HG03175 (cell line): ENCODE data around the gene KCTD7.
A peak's percentile ranks its signal among the peaks of the same experiment; 100 is the strongest.
"Not testable (repeated sequence)": the region's sequence is repeated elsewhere in the genome, so short reads cannot be mapped to it uniquely, and the experiment has no call there.

Experiments used
- ATAC-seq: cut with Tn5 transposase; IDR thresholded peaks from one replicate; pipeline ENCODE4 v1.9.1; 2021; ENCODE audit warnings: mild to moderate bottlenecking, moderate library complexity; ENCODE audit not compliant: unreplicated experiment

Gene KCTD7

DNA sequence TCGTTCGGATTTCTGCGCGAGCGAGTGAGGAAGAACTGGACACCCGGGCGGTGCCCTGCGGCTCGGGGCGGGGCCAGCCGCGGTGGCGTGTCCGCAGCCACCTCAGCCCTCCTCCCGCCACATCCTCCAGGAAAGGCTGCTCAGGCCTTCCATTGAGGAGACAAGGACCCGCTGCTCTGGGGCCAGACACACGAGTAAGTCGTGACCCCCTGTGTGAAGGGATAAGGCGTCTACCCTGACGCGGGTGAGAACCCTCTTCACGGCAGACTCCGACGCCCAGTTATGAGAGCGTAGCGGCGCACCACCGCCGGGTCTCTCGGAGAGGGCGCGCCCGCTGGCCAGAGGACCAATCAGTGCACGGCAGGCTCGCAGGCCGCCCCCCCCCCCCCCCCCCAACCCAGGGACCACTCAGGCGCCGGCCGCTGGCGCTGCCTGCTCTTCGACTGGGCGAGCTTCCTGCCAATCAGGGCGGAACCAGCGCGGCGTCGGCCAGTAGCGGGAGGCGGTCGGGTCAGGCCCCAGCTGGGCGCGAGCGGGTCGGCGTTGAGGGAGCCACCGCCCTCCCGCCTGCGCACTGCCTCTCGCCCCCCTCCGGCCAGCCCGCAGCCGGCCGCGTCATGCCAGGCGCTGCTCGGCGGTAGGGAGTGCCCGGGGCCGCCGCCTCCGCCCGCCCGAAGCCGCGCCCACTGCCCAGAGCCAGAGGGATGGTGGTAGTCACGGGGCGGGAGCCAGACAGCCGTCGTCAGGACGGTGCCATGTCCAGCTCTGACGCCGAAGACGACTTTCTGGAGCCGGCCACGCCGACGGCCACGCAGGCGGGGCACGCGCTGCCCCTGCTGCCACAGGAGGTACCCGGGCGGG is at the start of gene KCTD7:
TSS of gene KCTD7 (plus strand) at position 521 of the 861 bp plus-strand sequence. CDS start at position 705, 184 bp downstream.
- peak; percentile 90 for ATAC-seq

DNA sequence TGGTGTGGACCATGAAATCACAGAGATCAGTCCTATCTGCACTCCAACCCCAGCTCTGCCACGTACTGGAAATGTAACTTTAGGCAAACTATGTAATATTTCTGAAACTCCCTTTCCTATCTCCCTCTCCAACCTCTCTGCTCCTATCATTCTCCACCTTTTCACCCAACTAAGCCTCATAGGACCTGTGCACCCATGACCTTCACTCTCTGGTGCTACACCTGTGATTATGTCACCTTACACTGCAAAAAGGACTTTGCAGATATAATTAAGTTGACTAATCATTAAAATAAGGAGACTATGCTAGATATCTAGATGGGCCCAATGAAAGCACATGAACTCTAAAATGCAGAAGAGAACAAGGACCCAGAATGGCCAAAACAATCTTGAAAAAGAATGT is 48.3 kb upstream of the KCTD7 start:
- ATAC-seq, result not testable (repeated sequence)

DNA sequence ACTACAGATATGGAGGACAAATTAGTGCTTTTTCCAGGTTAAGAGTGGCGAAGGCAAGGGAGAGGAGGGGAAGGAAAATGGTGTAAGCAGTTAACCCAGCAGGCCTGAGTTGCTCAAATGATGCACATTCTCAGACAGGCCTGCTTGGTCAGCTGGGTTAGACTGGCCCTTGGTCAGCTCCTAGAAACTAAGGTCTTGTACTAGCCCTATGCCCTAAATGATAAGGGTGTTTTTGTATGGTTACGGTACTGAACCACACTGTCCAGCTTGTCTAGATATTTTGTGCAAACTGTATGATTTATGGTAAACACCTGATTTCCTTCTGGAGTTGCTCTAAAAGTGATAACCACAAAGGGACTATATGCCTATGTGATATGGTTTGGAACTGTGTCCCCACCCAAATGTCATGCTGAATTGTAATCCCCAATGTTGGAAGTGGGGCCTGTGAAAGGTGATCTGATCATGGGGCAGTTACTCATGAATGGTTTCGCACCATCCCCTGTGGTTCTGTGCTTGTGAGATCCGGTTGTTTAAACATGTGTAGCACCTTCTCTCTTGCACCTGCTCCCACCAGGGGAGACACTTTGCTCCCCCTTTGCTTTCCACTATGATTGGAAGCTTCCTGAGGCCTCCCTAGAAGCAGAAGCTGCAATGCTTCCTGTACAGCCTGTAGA is 45.7 kb upstream of the KCTD7 start:
- ATAC-seq, result not testable (repeated sequence)

DNA sequence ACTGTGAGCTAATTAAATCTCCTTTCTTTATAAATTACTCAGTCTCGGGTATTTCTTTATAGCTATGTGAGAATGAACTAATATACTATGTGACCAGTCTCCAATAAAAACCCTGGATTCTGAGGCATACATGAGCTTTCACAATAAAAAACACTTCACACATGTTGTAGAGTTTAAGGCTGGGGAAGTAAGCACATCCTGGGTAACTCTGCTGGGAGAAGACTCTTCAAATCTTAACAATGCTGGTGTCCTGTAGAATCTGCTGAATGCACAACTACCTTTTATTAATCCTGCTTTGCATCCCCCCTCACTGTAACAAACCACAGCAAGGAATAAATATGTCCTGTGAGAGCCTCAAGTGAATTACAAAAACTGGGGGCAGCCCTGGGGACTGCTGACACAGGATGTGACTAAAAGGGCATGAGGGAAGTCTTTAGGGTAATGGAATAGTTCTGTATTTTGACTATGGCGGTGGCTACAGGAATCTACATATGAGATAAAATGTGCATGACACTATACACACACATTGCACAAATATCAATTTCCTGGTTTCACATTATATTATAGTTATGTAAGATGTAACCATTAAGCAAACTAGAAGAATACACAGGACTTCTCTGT is 45.1 kb upstream of the KCTD7 start:
- ATAC-seq, result no peak

DNA sequence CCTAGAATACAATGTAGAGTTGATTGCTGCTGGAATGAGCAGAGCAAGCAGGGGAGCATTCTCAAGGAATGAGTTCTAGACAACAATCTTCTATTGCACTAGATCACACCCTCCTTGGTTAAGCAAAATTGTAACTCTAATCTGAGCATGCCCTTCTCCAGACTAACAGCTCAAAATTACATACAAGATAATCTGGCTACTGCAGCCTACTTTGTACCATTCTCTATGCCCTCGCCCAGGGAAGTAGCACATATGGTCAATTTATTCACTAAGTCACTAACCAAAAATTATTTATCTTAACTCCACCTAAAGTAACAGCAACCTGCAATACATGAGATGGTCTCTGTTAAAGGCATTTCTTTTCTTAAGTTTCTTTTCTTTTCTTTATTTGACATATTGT is 42.5 kb upstream of the KCTD7 start:
- ATAC-seq, result no peak

DNA sequence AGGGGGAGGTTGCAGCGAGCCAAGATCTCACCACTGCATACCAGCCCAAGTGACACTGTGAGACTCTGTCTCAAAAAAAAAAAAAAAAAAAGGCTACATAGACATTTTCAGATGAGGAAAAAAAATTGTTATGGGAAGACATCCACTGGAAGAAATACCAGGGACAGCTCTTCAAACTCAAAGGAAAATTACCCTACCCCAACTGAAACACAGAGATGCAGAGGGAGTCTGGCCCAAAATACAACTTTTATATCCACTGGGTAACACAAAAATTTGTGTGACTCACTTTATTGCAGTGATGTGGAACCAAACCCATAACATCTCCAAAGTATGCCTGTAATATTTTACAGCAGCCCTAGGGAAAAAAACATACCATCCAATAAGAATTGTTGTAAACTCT is 40.5 kb upstream of the KCTD7 start:
- not testable (repeated sequence) for ATAC-seq

DNA sequence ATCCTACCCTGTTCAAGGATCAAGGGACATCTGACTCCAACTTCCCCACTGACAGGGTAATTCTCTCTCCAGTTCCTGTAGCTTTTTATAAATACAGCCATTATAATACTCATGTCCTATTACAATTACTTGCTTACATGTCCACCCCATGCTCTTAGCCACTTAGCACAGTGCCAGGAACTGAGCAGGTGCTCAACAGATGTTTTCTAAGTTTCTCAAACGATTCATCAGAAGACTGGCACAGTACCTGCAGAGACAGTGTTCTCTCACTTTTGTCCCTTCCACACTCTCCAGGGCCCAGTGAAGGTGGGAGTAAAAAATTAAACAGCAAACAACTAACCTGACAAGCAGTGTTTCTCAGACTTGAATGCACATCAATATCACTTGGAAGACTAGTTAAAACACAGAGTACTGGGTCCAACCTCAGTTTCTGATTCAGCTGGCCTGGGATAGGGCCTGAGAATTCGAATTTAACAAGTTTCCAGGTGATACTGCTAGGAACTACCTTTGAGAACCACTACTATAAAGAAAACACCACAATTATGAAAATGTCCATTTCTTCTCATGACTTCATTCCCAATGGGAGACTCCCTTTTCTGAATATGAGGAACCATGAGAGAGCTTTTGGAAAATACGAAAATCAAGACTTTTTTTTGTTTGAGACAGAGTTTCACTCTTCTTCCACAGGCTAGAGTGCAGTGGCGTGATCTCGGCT is 39.7 kb upstream of the KCTD7 start:
- ATAC-seq, result not testable (repeated sequence)

DNA sequence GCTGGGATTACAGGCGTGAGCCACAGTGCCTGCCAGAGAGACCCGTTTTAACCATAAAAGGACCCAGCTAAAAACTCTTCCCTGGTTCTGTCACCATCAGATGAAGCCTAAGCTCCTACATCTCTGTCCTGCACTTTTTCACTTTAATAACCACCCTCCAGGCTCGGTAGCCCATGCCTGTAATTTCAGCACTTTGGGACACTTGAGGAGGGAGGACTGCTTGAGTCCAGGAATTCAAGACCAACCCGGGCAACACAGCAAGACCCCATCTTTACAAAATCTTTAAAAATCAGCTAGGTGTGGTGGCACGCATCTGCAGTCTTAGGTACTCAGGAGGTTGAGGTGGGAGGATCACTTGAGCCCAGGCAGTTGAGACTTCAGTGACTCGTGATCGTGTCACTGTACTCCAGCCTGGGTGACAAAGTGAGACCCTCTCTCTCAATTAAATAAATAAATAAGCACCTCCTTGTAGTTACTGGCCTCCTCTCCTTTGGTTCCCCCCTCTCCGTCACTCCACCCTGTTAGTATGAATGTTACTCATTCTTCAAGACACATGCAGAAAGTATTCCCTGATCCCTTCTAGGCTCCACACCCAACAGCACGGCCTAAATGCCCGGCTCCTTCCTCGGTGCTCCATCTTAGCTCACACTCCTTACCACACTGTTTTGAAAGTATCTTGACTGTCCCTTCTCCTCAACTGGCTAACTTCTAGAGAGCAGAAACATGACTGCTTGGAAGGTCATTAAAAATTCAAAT is 38.2 kb upstream of the KCTD7 start:
- not testable (repeated sequence) for ATAC-seq

DNA sequence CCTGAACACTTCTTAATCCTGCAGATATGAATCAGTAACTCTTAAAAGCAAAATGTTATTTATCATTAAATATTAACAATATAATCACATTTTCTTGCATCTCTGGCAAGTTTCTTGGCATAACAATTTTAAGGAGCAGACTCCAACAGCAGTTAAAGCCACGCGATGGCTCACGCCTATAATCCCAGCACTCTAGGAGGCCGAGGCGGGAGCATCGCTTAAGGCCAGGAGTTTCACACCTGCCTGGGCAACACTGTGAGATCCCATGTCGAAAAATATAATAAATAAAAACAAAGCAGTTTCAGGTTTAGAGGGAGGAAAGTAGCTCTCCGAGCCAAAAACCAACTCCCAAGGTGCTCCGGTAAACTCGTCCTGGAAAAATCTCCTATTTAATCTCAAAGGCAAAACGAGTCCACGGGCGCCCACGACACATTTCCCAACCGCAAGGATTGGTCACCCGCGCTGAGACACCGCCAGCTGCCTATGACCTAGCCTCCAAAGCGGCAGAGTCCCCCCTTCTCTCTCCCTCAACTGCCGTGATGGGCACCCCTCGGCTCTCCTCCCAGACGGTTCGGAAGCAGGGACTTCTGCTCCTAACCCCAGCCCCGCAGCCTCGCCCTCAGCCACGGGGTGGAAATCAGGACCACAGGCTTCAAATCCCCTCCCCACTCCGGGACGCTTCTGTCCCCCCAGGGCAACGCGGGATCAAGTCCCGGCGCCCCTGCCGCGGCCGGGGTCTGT is 37.5 kb upstream of the KCTD7 start:
- ATAC-seq, result peak; percentile 16

DNA sequence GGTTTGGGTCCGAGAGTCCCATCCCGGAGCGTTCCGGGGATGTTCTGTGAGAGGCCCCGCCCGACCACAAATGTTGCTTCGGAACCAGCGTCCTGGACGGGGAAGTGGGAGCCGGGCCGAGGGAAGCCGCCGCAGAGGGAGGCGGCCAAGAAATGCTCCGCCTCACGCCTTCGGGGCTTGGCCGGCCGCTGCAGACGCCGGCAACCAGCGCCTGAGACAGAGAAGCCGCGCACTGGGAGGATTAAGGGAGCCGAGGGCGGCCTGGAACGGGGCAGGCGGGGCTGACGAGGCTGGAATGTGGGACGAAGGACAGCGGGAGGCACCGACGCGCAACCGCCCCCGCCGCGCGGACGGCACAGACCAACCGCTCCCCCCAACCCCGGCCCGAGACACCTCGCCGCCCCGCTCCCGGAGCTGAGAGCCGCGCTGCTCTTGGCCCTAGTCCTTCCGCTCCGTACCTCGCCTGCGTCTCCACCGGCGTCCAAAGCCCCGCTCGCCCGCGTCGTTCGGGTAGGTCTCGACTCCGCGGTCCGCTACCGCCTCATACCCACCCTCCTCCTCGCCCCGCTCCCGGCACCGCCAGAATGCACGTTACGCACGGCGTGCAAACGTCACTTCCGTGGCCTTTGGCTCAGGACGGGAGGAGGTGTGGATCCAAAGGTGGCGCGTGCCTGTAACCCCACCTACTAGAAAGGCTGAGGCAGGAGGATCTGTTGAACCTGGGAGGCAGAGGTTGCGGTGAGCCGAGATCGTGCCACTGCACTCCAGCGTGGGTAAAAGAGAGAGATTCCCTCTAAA is 36.7 kb upstream of the KCTD7 start:
- peak; percentile 97 for ATAC-seq

DNA sequence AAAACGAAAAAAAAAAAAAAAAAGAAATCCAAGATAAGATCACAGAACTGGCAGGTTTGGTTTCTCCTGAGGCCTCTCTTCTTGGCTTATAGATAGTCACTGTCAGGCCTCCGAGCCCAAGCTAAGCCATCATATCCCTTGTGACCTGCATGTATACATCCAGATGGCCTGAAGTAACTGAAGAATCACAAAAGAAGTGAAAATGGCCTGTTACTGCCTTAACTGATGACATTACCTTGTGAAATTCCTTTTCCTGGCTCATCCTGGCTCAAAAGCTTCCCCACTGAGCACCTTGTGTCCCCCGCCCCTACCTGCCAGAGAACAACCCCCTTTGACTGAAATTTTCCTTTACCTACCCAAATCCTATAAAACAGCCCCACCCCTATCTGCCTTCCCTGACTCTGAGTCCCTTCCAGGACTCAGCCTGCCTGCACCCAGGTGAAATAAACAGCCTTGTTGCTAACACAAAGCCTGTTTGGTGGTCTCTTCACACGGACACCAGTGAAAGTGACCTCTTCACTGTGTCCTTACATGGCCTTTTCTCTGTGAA is 36.0 kb upstream of the KCTD7 start:
- ATAC-seq, result peak; percentile 6

DNA sequence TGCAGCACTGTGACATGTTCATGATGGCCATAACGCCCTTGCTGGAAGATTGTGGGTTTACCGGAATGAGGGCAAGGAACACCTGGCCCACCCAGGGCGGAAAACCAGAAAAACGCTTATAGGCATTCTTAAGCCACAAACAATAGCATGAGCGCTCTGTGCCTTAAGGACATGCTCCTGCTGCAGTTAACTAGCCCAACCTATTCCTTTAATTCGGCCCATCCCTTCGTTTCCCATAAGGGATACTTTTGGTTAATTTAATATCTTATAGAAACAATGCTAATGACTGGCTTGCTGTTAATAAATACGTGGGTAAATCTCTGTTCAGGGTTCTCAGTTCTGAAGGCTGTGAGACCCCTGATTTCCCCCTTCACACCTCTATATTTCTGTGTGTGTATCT is 34.6 kb upstream of the KCTD7 start:
- ATAC-seq, result not testable (repeated sequence)

DNA sequence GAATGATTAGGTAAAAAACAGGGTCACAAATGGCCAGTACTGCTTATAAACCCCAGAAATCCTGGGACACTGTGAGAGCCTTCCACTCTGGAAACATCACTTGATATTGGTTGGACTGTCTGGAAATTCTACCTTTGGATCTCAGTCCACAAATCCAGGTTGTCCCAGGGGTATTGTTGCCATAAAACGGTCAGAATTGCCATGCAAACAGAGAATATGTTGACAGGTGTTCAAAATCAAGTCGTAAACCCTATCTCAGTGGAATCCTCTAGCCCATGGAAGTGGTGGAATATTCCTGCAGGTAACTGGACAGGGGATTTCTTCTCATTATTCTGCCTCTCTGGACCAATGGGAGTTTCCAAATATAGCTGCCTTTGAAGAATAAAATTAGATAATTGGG is 31.2 kb upstream of the KCTD7 start:
- no peak for ATAC-seq

DNA sequence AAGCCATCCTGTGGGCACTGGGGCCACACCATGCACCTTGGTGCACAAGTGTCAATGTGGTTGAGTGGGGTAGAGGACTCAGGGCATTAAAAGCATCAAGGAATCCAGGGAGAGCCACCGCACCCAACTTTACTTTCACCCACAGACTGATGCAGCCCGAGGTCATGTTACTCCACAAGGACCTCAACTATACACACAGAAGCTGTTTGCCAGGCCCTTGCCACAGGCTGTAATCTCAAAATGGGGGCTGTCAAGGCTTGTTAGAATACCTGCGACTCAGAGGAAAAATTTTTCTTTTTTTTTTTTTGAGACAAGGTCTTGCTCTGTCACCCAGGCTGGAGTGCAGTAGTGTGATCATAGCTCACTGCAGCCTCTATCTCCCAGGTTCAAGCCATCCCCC is 26.5 kb upstream of the KCTD7 start:
- ATAC-seq, result no peak

DNA sequence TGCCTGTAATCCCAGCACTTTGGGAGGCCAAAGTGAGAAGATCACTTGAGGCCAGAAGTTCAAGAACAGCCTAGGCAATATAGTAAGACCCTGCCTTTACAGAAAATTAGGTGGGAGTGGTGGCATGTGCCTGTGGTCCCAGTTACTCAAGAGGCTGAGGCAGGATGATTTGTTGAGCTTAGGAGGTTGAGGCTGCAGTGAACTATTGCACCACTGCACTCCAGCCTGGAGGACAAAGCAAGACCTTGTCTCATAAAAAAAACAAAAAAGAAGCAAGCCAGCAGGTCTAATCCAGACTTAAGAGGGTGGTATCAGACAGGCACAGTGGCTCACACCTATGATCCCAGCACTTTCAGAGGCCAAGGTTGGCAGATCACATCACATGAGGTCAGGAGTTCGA is 24.5 kb upstream of the KCTD7 start:
- ATAC-seq, result no peak

DNA sequence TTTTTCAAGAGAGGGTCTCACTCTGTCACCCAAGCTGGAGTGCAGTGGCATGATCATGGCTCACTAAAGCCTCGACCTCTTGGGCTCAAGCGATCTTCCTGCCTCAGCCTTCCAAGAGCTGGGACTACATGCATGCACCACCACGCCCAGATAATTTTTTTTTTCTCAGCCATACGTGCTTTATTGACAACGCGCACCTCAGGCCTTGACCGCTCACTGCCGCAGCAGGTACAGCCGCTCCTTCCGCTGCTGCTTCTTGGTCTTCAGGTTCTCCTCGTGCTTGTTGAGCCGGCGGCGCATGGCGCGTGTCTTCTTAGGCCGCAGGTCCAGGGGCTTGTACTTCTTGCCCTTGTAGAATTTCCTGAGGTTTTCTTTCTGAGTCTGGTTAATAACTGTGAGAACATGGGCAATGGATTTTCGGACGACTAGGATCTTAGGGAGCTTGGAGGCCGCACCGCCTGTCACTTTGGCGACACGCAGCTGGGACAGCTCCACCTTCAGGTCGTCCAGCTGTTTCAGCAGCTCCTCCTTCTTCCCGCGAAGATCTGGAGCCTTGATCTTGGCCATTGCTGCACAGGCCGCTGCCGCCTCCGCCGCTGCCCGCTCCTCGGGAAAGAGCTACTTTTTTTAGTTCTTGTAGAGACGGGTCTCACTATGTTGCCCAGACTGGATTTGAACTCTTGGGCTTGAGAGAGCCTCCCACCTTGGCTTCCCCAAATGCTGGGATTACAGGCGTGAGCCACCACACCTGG is 22.0 kb upstream of the KCTD7 start:
- not testable (repeated sequence) for ATAC-seq

DNA sequence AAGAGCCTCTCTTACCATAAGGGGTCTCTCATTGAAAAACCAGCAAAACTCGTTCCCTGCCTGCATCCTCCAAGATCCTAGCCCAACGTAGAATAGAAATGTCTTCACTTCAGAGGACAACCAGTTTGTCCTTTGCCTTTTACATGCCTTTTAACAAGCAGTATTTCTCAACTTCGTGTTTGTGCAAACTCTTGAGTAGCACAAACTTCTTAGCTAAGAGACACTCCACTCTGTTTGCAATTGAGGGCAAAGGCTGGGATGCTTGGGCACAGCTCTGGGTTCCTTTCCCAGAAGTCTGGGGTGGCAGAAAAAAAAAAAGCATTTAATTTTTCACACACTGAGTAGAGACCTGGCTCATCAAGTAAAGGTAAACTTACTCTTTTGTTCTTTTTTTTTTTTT is 19.5 kb upstream of the KCTD7 start:
- no peak for ATAC-seq

DNA sequence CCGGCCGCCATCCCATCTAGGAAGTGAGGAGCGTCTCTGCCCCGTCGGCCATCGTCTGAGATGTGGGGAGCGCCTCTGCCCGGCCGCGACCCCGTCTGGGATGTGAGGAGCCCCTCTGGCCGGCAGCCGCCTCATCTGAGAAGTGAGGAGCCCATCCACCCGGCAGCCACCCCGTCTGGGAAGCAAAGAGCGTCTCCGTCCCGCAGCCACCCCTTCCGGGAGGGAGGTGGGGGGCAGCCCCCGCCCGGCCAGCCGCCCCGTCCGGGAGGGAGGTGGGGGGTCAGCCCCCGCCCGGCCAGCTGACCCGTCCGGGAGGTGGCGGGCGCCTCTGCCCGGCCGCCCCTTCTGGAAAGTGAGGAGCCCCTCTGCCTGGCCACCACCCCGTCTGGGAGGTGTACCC is 14.1 kb upstream of the KCTD7 start:
- not testable (repeated sequence) for ATAC-seq
